DMS53 treated with DMSO at 0.1 percent for 48 hours (cell line): Measurements from ENCODE around the gene SDCCAG8.

Source experiments
- DNase-seq: peaks from one replicate; lab custom pipeline; 2025; ENCODE audit not compliant: unreplicated experiment; lab: John Stamatoyannopoulos, UW

Gene SDCCAG8

GRCh38 chr1:243477731-243478290 lies 222.0 kb downstream of the SDCCAG8 start:
- DNase-seq: no peak

GRCh38 chr1:243481101-243481500 lies 225.3 kb downstream of the SDCCAG8 start:
- no peak for DNase-seq

- no peak for DNase-seq
These were observed 226.5 kb downstream of the SDCCAG8 start for GRCh38 chr1:243482141-243483022.

GRCh38 chr1:243483071-243483771 lies 227.4 kb downstream of the SDCCAG8 start:
- no peak for DNase-seq

GRCh38 chr1:243483952-243484351 lies 228.1 kb downstream of the SDCCAG8 start:
- no peak for DNase-seq

- DNase-seq: no peak
These were observed 231.3 kb downstream of the SDCCAG8 start for GRCh38 chr1:243487036-243487648.

- DNase-seq: no peak
These were observed 231.9 kb downstream of the SDCCAG8 start for GRCh38 chr1:243487649-243488227.

- DNase-seq: no peak
These were observed 232.8 kb downstream of the SDCCAG8 start for GRCh38 chr1:243488459-243489157.

- no peak for DNase-seq
These were observed 233.3 kb downstream of the SDCCAG8 start for GRCh38 chr1:243489158-243489527.

GRCh38 chr1:243489681-243490546 lies 234.1 kb downstream of the SDCCAG8 start:
- DNase-seq: no peak

- DNase-seq: no peak
These were observed 235.2 kb downstream of the SDCCAG8 start for GRCh38 chr1:243490748-243491686.

- no peak for DNase-seq
These were observed 237.6 kb downstream of the SDCCAG8 start for GRCh38 chr1:243493156-243494129.

GRCh38 chr1:243494741-243495431 lies 239.0 kb downstream of the SDCCAG8 start:
- DNase-seq: no peak

GRCh38 chr1:243495442-243496186 lies 239.8 kb downstream of the SDCCAG8 start:
- DNase-seq: no peak

- DNase-seq: no peak
These were observed 240.4 kb downstream of the SDCCAG8 start for GRCh38 chr1:243496187-243496646.

- no peak for DNase-seq
These were observed 241.0 kb downstream of the SDCCAG8 start for GRCh38 chr1:243496806-243497205.
